Measurements from ENCODE around the gene SAP30L. TPM values are rescaled to one million over a fixed set of nuclear protein-coding genes. Genes with fewer than 3 reads are reported as not detected.

SAP30L gene
- total and polyA plus RNA-seq, 5 experiments from 2014 or later, result 20.1 to 47.3 (median 35.6) TPM

DNA sequence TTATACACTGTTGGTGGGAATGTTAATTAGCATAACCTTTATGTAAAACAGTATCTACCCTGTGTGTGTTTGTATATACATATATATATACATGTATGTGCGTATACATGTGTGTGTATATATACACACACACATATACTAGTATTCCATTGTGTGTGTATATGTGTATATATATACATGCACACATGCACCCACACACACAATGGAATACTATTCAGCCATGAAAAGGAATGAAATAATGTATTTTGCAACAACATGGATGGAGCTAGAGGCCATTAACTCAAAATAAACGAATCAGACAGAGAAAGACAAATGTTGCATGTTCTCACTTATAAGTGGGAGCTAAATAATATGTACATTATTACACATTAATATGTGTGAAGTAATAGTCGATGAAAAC is 17.6 kb upstream of the SAP30L start:
- Mint-ChIP-seq H3K27ac (no peak overlapping the region), H3K4me3 (no peak overlapping the region), H3K4me1 (peaks cover 9 to 24% (median 13%) of the 10 kb centered on the region in 4 donors), H3K27me3 (no peaks in the 10 kb centered on the region), H3K36me3 (peaks cover 18 to 23% (median 21%) of the 10 kb centered on the region in 3 donors), H3K9me3 (peaks cover 0 to 7% (median 0%) of the 10 kb centered on the region in 9 donors)
- POLR2A ChIA-PET, result no interaction called here
- no peak for DNase-seq
- ATAC-seq, result no peak

DNA sequence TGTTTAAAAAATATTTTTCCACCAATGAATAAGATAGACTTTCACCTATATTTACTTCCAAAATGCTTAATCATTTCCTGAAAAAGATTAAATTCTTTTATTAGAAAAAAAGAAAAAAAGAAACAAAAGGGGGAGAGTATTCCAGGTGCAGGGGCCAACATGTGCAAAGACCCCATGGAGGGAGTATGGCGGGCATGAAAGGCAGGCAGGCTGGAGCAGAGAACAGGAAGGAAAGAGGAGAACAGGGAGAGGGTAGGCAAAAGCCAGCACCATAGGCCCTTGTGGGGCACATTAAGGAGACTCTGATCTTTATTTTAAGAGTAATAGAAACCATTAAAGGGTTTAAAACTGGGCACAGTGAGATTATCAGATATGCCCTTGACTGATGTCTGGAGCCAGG is 16.5 kb upstream of the SAP30L start:
- H3K4me1 Mint-ChIP-seq, result peaks cover 6 to 18% (median 9%) of the 10 kb centered on the region in 4 donors
- no peaks in the 10 kb centered on the region for H3K27me3 Mint-ChIP-seq
- H3K4me3 Mint-ChIP-seq, result no peak overlapping the region
- peak overlapping the region in 3 of 10 donors; percentile 40 to 75 (median 48) for H3K27ac Mint-ChIP-seq
- no peak for ATAC-seq
- H3K9me3 Mint-ChIP-seq, result peaks cover 0 to 2% (median 0%) of the 10 kb centered on the region in 9 donors
- no peak for DNase-seq
- POLR2A ChIA-PET, result no interaction called here
- peaks cover 11 to 19% (median 17%) of the 10 kb centered on the region in 3 donors for H3K36me3 Mint-ChIP-seq

DNA sequence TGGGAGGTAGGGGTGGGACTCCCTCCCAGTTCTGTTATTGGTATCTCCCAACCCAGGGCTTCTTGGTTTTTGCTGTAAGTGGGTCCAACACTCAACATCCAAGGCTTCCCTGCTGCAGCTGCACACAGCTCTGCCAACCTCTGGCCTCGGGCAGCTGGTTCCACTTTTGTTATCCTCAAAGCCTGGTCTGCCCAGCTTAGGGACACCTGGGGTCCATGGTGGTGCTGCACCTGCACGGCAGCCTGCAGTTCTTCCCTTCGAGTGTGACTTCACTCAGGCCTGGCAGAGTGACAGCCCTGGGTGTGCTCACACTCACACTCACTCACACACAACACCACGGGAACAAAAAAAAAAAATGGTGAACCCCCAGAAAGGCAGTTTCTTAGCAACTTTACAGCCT is 15.3 kb upstream of the SAP30L start:
- Mint-ChIP-seq H3K4me3 (no peak overlapping the region), H3K4me1 (peaks cover 3 to 14% (median 6%) of the 10 kb centered on the region in 4 donors), H3K27ac (no peak overlapping the region), H3K9me3 (peaks cover 0 to 2% (median 0%) of the 10 kb centered on the region in 9 donors), H3K36me3 (peaks cover 11 to 24% (median 11%) of the 10 kb centered on the region in 3 donors), H3K27me3 (no peaks in the 10 kb centered on the region)
- DNase-seq (no peak), ATAC-seq (no peak)
- POLR2A ChIA-PET, result no interaction called here

DNA sequence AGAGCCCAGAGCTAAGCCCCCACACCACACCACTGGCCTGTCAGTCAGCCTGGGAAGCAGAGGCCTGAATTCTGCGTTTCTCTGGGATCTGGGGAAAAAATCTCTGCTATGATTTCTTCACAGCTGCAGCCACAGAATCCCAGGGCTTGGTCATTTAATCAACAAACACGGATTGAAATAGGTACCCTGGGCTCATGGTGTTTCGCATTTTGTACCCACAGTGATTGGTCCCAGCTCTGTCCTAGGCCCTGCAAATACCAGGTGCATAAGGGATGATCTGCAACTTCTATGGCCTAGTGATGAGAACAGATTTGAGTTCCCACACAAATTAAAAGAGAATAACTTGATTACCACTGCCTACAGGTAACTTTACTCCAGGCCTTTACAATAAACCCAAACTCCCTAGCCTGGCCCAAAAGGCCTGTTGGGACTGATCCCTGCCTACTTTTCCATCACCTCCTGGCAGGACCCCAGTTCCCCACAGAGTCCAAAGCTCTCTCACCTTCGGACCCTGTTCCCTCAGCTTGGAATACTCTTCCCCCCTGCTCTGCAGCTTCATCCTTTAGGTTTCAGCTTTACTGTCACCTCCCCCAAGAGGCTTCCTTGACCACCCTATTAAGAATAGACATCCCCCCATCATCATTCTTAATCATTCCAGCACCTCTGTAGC is 14.7 kb upstream of the SAP30L start:
- peaks cover 11 to 30% (median 14%) of the 10 kb centered on the region in 3 donors for H3K36me3 Mint-ChIP-seq
- no peak for ATAC-seq
- H3K9me3 Mint-ChIP-seq, result peaks cover 0 to 2% (median 0%) of the 10 kb centered on the region in 9 donors
- POLR2A ChIA-PET, result no interaction called here
- H3K27me3 Mint-ChIP-seq, result no peaks in the 10 kb centered on the region
- peak overlapping the region in 1 of 10 donors; percentile 21 for H3K27ac Mint-ChIP-seq
- no peak for DNase-seq
- peaks cover 3 to 14% (median 6%) of the 10 kb centered on the region in 4 donors for H3K4me1 Mint-ChIP-seq
- no peak overlapping the region for H3K4me3 Mint-ChIP-seq

DNA sequence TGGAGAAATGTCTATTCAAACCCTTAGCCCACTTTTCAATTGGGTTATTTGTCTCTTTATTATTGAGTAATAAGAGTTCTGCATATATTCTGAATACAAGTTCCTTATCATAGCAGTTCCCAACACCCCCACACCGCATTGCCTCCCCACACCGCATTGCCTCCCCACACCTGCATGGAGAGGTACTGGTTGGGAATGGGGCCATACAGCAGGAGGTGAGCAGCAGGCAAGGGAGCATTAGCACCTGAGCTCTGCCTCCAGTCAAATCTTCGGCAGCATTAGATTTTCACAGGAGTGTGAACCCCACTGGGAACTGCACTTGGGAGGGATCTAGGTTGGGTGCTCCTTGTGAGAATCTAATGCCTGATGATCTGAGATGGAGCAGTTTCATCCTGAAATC is 10.6 kb upstream of the SAP30L start:
- ATAC-seq (no peak), DNase-seq (no peak)
- peaks cover 11 to 60% (median 29%) of the 10 kb centered on the region in 3 donors for H3K36me3 Mint-ChIP-seq
- H3K27me3 Mint-ChIP-seq, result no peaks in the 10 kb centered on the region
- H3K27ac Mint-ChIP-seq, result no peak overlapping the region
- POLR2A ChIA-PET, result no interaction called here
- no peaks in the 10 kb centered on the region for H3K9me3 Mint-ChIP-seq
- peaks cover 0 to 9% (median 7%) of the 10 kb centered on the region in 4 donors for H3K4me1 Mint-ChIP-seq
- no peak overlapping the region for H3K4me3 Mint-ChIP-seq

DNA sequence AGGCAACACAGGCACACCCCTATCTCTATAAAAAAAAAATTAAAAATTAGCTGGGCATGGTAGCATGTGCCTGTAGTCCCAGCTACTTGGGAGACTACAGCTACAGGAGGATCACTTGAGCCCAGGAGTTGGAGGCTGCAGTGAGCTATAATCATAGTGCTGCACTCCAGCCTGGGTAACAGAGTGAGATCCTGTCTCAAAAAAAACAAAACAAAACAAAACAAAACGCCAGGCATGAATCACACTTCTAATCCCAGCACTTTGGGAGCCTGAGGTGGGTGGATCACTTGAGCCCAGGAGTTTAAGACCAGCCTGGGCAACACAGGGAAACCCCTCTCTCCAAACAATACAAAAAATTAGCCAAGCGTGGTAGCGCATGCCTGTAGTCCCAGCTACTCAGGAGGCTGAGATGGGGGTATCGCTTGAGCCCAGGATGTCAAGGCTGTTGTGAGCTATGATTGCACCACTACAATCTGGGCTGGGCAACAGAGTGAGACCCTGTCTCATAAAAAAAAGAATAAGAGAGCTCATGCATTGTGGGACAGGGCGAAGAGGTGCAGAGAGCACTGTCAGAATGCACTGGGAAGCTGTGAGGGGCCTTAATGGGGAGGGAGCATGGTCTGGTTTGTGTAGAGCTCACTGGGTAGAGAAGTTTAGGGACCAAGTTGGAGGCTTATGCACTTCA is 8.4 kb upstream of the SAP30L start:
- no peak for ATAC-seq
- Mint-ChIP-seq H3K4me1 (peaks cover 4 to 16% (median 11%) of the 10 kb centered on the region in 4 donors), H3K27me3 (no peaks in the 10 kb centered on the region), H3K27ac (peak overlapping the region in 1 of 10 donors; percentile 39), H3K9me3 (no peaks in the 10 kb centered on the region), H3K4me3 (no peak overlapping the region), H3K36me3 (peaks cover 24 to 78% (median 34%) of the 10 kb centered on the region in 3 donors)
- no peak for DNase-seq
- POLR2A ChIA-PET, result no interaction called here

DNA sequence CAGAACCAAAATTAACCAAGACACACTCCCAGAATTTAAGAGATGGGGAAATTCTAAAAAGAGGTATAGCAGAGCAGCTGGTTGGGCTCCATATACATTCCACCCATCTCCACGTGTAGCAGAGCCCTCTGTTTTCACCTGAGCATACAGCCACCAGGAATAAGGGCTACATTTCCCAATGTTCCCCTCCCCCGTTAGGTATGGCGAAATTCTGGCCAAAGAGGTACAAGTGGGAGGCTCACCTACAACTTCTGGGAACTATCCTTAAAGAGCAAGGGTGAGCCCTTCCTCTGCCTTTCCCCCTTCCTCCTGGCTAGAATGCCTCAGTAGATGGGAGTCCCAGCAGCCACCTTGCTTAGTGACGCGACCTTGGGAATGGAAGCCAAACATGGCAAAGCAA is 5.3 kb upstream of the SAP30L start:
- no peaks in the 10 kb centered on the region for H3K27me3 Mint-ChIP-seq
- DNase-seq (no peak), ATAC-seq (no peak)
- peaks cover 24 to 66% (median 31%) of the 10 kb centered on the region in 3 donors for H3K36me3 Mint-ChIP-seq
- H3K9me3 Mint-ChIP-seq, result no peaks in the 10 kb centered on the region
- POLR2A ChIA-PET, result no interaction called here
- no peak overlapping the region for H3K4me3 Mint-ChIP-seq
- H3K4me1 Mint-ChIP-seq, result peaks cover 25 to 34% (median 27%) of the 10 kb centered on the region in 4 donors
- no peak overlapping the region for H3K27ac Mint-ChIP-seq

DNA sequence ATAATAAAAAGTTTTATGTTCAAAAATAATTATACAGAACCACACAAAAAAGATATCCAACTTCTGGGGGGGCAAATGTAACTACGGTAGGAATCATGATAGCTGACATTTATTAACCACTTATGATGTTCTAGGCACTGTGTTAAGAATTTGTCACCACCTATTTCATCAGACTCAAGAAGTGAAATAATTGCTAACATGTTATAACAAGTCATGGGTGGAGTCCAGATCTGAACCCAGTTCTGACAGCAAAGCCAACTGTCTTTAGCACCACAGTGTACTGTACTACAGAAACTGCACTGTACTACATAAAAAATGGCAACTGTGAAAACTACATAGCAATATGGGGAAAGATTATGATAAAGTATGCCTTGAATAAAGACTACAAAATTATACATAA is 3.0 kb upstream of the SAP30L start:
- ATAC-seq, result no peak
- Mint-ChIP-seq H3K27me3 (no peaks in the 10 kb centered on the region), H3K4me3 (peak overlapping the region in 2 of 10 donors; percentile 2 to 11), H3K27ac (no peak overlapping the region), H3K4me1 (peaks cover 33 to 43% (median 41%) of the 10 kb centered on the region in 4 donors), H3K9me3 (no peaks in the 10 kb centered on the region), H3K36me3 (peaks cover 15 to 48% (median 20%) of the 10 kb centered on the region in 3 donors)
- no peak for DNase-seq
- POLR2A ChIA-PET, result interaction anchor here (0.7 kb wide), 1 partner anchor 389 kb away, joined by 4 read pairs; no protein-coding TSS in a partner anchor

DNA sequence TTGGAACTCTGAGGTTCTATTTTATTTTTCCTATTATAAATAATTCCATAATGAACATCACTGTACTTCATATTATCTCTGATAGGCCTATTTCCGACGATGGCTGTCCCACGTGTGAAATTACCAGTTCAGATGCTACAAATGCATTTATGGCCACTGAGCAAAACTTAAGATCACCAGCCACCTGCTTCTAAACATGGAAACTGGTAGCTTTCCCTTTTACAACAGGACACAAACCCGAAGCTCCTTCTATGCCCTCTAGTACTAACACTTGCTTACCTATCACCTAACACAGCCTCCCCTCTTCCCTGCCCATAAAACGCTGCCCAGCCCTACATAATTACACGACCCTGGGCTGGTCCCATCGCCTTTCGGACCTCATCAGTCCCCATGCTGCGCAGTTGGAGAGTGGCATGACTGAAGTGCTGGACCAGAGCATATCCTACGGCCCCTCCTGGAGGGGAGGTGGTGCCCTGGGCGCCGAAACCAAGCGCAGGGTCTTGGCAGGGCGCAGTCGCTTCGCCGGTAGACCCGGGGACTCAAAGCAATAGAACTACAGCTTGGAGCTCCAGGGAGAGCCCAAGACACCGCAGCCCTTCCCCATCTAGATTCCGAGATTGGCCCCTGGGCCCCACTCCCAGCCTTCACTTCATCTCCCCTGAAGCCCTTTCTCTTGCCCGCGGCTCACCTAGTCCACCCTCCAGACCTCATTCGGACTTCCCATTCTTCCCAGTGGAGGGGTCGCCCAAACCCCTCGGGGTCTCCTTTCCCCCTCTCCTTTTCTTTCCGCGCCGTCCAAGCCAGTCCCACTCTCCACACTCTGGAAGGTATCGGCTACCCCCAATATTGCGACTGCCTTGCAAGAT is 1.0 kb upstream of the SAP30L start:
- DNase-seq (peak in 4 of 10 donors; percentile 2 to 22 (median 14)), ATAC-seq (no peak)
- Mint-ChIP-seq H3K36me3 (peaks cover 11 to 31% (median 13%) of the 10 kb centered on the region in 3 donors), H3K27me3 (no peaks in the 10 kb centered on the region), H3K4me1 (peaks cover 43 to 59% (median 58%) of the 10 kb centered on the region in 4 donors), H3K27ac (peak overlapping the region; percentile 90 to 99 (median 98)), H3K4me3 (peak overlapping the region; percentile 98 to 100 (median 100)), H3K9me3 (no peaks in the 10 kb centered on the region)
- POLR2A ChIA-PET, result no interaction called here

DNA sequence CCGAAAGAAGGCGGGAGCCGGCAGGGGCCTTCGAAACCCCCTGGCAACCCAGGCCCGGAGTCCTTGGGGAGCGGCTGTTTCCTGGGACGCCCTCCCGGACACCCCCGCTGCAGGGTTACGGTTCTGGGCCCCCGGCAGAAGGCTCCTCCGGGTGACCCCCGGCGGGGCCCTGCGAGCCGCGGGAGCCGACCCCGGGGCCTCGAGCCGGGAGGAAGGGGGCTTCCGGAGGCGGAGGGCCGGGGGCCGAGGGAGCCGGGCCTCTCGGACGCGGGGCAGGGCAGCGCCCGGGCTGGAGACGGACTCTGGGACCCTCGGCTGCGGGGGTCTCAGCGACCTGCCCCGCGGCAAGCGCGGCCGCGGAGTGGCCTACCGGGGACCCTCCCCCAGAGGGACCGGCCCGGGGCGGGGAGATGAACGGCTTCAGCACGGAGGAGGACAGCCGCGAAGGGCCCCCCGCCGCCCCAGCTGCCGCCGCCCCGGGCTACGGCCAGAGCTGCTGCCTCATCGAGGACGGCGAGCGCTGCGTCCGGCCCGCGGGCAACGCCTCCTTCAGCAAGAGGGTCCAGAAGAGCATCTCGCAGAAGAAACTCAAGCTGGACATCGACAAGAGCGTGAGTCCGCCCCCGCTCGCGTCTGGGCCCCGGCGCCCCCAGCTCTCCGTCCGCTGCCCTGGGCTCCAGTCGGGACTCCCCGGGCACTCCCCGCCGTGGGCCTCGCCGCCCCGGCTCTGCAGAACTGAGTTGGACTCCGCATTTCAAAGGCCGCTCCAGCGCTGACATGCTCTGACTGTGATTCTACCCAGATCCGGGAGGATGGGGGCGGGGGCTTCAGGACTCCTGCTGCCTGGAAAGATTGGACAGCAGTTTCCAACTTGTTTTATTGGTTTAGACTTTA is 645 bp downstream of the SAP30L start:
- peak; percentile 16 to 24 for ATAC-seq

DNA sequence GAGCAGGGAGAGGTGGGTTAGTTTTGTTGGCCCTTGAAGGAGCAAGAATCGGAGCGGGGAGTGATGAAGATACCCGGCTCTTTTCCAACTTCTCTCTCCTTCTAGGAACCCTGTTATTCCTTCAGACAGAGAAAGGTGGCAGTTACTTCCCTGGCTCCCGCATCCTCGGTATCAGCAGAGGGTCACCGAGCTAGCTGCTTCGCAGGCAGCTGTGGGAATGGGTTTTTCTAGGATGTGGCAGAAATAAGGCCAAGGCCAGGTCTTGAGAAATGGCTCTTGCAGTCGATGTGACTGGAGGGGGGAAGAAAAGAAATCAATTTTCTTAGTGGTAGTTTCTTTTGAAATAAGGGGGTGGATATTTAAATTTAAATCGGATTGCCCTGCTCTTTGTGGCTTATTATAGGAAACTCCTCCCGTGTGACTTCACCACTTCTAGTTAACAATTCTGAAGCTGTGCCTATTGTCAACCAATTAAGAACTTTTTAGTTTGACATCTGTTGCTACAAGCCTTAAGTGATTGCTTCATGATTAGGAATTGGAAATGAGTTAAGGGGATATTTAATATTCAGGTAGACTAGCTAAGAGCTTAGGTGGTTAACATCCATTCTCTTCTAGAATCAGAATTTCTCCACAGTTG is 1.4 kb downstream of the SAP30L start:
- POLR2A ChIA-PET, result interaction anchor here (2.4 kb wide), 1 partner anchor 409 kb away, joined by 9 read pairs; the partner anchor contains the start of genes FAM114A2 and MFAP3
- peaks cover 37 to 65% (median 61%) of the 10 kb centered on the region in 4 donors for H3K4me1 Mint-ChIP-seq
- peaks cover 1 to 27% (median 3%) of the 10 kb centered on the region in 3 donors for H3K36me3 Mint-ChIP-seq
- H3K27ac Mint-ChIP-seq, result peak overlapping the region; percentile 34 to 93 (median 90)
- H3K27me3 Mint-ChIP-seq, result no peaks in the 10 kb centered on the region
- DNase-seq, result peak in 3 of 10 donors; percentile 17 to 23 (median 18)
- no peak for ATAC-seq
- H3K9me3 Mint-ChIP-seq, result no peaks in the 10 kb centered on the region
- peak overlapping the region; percentile 81 to 95 (median 92) for H3K4me3 Mint-ChIP-seq

More for the DNA sequence above, 645 bp downstream of the SAP30L start:
- POLR2A ChIA-PET, result interaction anchor here (2.4 kb wide), 1 partner anchor 408 kb away, joined by 9 read pairs; the partner anchor contains the start of genes FAM114A2 and MFAP3
- DNase-seq, result peak in 9 of 10 donors; percentile 8 to 65 (median 38)
- H3K27me3 Mint-ChIP-seq, result no peaks in the 10 kb centered on the region
- peak overlapping the region; percentile 85 to 99 (median 92) for H3K27ac Mint-ChIP-seq
- no peaks in the 10 kb centered on the region for H3K9me3 Mint-ChIP-seq
- H3K4me1 Mint-ChIP-seq, result peaks cover 44 to 68% (median 65%) of the 10 kb centered on the region in 4 donors
- H3K36me3 Mint-ChIP-seq, result peaks cover 6 to 27% (median 9%) of the 10 kb centered on the region in 3 donors
- H3K4me3 Mint-ChIP-seq, result peak overlapping the region; percentile 81 to 98 (median 92)

All from naive thymus-derived CD8-positive, alpha-beta T cell (primary cell).